PFSK-1 (cell line): ENCODE data around the gene EGLN1.

Source experiments
- FOXP2 ChIP-seq: optimal IDR thresholded peaks from 2 replicates; pipeline ENCODE3; 2011; ENCODE audit warnings: borderline replicate concordance, control low read depth, inconsistent platforms; ENCODE audit not compliant: insufficient read depth; ENCODE audit errors: extremely low read length, extremely low read depth
- POLR2AphosphoS5 ChIP-seq: IDR thresholded peaks from 2 replicates; pipeline ENCODE4 v1.6.1; 2012; ENCODE audit warnings: low read depth, mild to moderate bottlenecking, control low read depth, low read length, moderate library complexity
- REST ChIP-seq, 2 experiments: IDR thresholded peaks; 2 replicates each; pipeline versions ENCODE4 v1.6.1 to v1.8.0; 2011 to 2012; ENCODE audit warnings: low read depth in 2 of 2, low read length in 2 of 2, control low read depth in 1 of 2, inconsistent platforms in 1 of 2, mild to moderate bottlenecking in 1 of 2, moderate library complexity in 1 of 2; ENCODE audit not compliant: insufficient read depth in 1 of 2
- SIN3A ChIP-seq: IDR thresholded peaks from 2 replicates; pipeline ENCODE4 v1.6.1; 2012; ENCODE audit warnings: mild to moderate bottlenecking, low read length, moderate library complexity, borderline replicate concordance; ENCODE audit not compliant: insufficient read depth
- TAF1 ChIP-seq: IDR thresholded peaks from 2 replicates; pipeline ENCODE4 v1.6.1; 2012; ENCODE audit warnings: low read length, control low read depth, borderline replicate concordance; ENCODE audit not compliant: insufficient read depth

The EGLN1 gene

GRCh38 chr1:231334952-231335351 is 87.1 kb downstream of the EGLN1 start:
- TF ChIP-seq SIN3A (no peak), POLR2AphosphoS5 (no peak), TAF1 (no peak), FOXP2 (no peak), REST (IDR thresholded peaks at IDR 0.05; ENCODE audit: insufficient read depth in 1 of 2, low read depth in 2 of 2, low read length in 2 of 2) (no peak)

- TF ChIP-seq POLR2AphosphoS5 = no peak
- TF ChIP-seq REST (IDR thresholded peaks at IDR 0.05; ENCODE audit: insufficient read depth in 1 of 2, low read depth in 2 of 2, low read length in 2 of 2) = no peak
- no peak for TF ChIP-seq SIN3A
- no peak for TF ChIP-seq FOXP2
- TF ChIP-seq TAF1 = no peak
These were observed 87.9 kb downstream of the EGLN1 start for GRCh38 chr1:231334079-231334666.

GRCh38 chr1:231332761-231333160 is 89.3 kb downstream of the EGLN1 start:
- TF ChIP-seq TAF1 (no peak), FOXP2 (no peak), SIN3A (no peak), POLR2AphosphoS5 (no peak), REST (IDR thresholded peaks at IDR 0.05; ENCODE audit: insufficient read depth in 1 of 2, low read depth in 2 of 2, low read length in 2 of 2) (no peak)

- TF ChIP-seq POLR2AphosphoS5 (no peak), TAF1 (no peak), SIN3A (no peak), REST (IDR thresholded peaks at IDR 0.05; ENCODE audit: insufficient read depth in 1 of 2, low read depth in 2 of 2, low read length in 2 of 2) (no peak), FOXP2 (no peak)
These were observed 92.6 kb downstream of the EGLN1 start for GRCh38 chr1:231329483-231329882.

GRCh38 chr1:231327617-231328016 is 94.5 kb downstream of the EGLN1 start:
- TF ChIP-seq SIN3A = no peak
- no peak for TF ChIP-seq POLR2AphosphoS5
- no peak for TF ChIP-seq REST (IDR thresholded peaks at IDR 0.05; ENCODE audit: insufficient read depth in 1 of 2, low read depth in 2 of 2, low read length in 2 of 2)
- no peak for TF ChIP-seq TAF1
- TF ChIP-seq FOXP2 = no peak
